Upper lobe of left lung (tissue), 4 donors: ENCODE results near the gene FLNB.

Source experiments
- EP300 ChIP-seq, 4 donors: sonication (generic); formaldehyde crosslinking; IDR thresholded peaks; one replicate each; pipeline ENCODE4 v1.5.1; 2017; ENCODE audit warnings: antibody characterized with exemption in 4 of 4, control low read depth in 2 of 4
- POLR2A ChIP-seq, 4 donors: fragments of 450-650 bp; IDR thresholded peaks; one replicate each; pipeline ENCODE4 v1.5.1; 2016 to 2017; ENCODE audit warnings: antibody characterized with exemption in 4 of 4, mild to moderate bottlenecking in 2 of 4

DNA sequence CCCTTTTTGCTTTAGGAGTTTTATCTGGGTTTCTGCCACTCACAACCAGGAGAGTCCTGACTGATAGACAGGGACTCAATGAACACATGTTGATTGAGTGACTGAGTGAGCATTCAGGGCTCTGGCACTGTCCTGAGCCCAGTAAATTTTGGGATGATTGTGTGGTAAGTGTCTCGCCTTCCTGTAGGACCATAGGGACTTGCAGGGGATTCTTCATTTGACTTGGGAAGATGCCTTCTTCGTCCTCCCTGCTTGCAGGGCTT lies 22.3 kb upstream of the FLNB start:
- TF ChIP-seq POLR2A (IDR thresholded peaks at IDR 0.05) = no peak
- TF ChIP-seq EP300 (IDR thresholded peaks at IDR 0.05) = no peak
